Endothelial cell of umbilical vein (primary cell): ENCODE measurements around the gene EHBP1L1. TPM values are rescaled to one million over a fixed set of nuclear protein-coding genes. Genes with fewer than 3 reads are reported as not detected.

ENCODE experiments used
- BruUV-seq: library from RNA; stranded (reverse); fragments of 400-500 nt; replicated peaks from 2 replicates; lab custom pipeline; 2021; lab: Mats Ljungman, UMichigan
- CTCF ChIA-PET: fragments of 300-600, 350-600 bp; sonication (Branson Sonifier 250); formaldehyde crosslinking; loops from one replicate; lab custom pipeline; 2021; ENCODE audit warnings: antibody characterized with exemption, inconsistent platforms; lab: Charles Lee
- POLR2A ChIA-PET: fragments of 300-600, 350-600 bp; sonication (Branson Sonifier 250); formaldehyde crosslinking; loops from one replicate; lab custom pipeline; 2021; ENCODE audit warnings: antibody characterized with exemption, inconsistent platforms; lab: Charles Lee
- DNase-seq: peaks from one replicate; pipeline ENCODE4 v3.0.0-alpha.2; 2011; ENCODE audit warnings: low read depth, low spot score
- FAIRE-seq: peaks from 2 replicates; lab custom pipeline; 2011; peaks lifted over from hg19 to GRCh38; lab: Jason Lieb, UNC
- H2AFZ ChIP-seq: 2 replicates; pipeline ENCODE4 v1.6.0; 2012; ENCODE audit warnings: low read depth, low read length, control low read depth, inconsistent platforms
- H3K27ac ChIP-seq: 2 replicates; pipeline ENCODE4 v1.5.1; 2011; ENCODE audit warnings: low read depth, mild to moderate bottlenecking, control low read depth, low read length, moderate library complexity; ENCODE audit not compliant: insufficient read depth
- H3K27me3 ChIP-seq, 2 experiments: 2 replicates each; pipeline versions ENCODE4 v1.6.0 to v1.6.1; 2011; ENCODE audit warnings: low read length in 2 of 2, mixed read lengths in 1 of 2; ENCODE audit not compliant: control insufficient read depth in 2 of 2, insufficient read depth in 2 of 2
- H3K36me3 ChIP-seq, 2 experiments: 2 replicates in 1 of 2; 3 replicates in 1 of 2; pipeline ENCODE4 v1.5.1; 2011; ENCODE audit warnings: low read length in 2 of 2, mild to moderate bottlenecking in 1 of 2, moderate library complexity in 1 of 2; ENCODE audit not compliant: control insufficient read depth in 2 of 2, insufficient read depth in 2 of 2; ENCODE audit errors: extremely low read depth in 1 of 2
- H3K4me1 ChIP-seq: 3 replicates; pipeline ENCODE4 v1.5.1; 2011; ENCODE audit warnings: mild to moderate bottlenecking, low read length; ENCODE audit not compliant: control insufficient read depth, insufficient read depth; ENCODE audit errors: extremely low read depth
- H3K4me2 ChIP-seq: 2 replicates; pipeline ENCODE4 v1.6.1; 2011; ENCODE audit warnings: low read length, control low read depth, mixed read lengths; ENCODE audit not compliant: insufficient read depth
- H3K4me3 ChIP-seq, 3 experiments: fragments of 200-600 bp in 1 of 3; sonication (generic), shearing (Covaris generic) in 1 of 3; replicated peaks in 1 of 3; 2 replicates each; pipeline ENCODE4 v1.5.1; 2011 to 2016; ENCODE audit warnings: control low read depth in 3 of 3, low read length in 3 of 3, mild to moderate bottlenecking in 2 of 3, inconsistent platforms in 1 of 3, low read depth in 1 of 3, moderate library complexity in 1 of 3; ENCODE audit not compliant: insufficient read depth in 1 of 3
- H3K79me2 ChIP-seq: 2 replicates; pipeline ENCODE4 v1.6.0; 2012; ENCODE audit warnings: low read length, inconsistent platforms; ENCODE audit not compliant: control insufficient read depth, insufficient read depth
- H3K9ac ChIP-seq: replicated peaks from 2 replicates; pipeline ENCODE3; 2011; ENCODE audit warnings: low read length, control low read depth; ENCODE audit not compliant: insufficient read depth; ENCODE audit errors: extremely low read depth
- H3K9me1 ChIP-seq: replicated peaks from 3 replicates; pipeline ENCODE4 v1.6.0; 2011; ENCODE audit warnings: mild to moderate bottlenecking, low read length; ENCODE audit not compliant: control insufficient read depth, insufficient read depth; ENCODE audit errors: extremely low read depth
- H3K9me3 ChIP-seq: replicated peaks from 2 replicates; pipeline ENCODE4 v1.5.1; 2012; ENCODE audit warnings: low read length, inconsistent platforms; ENCODE audit not compliant: control insufficient read depth, insufficient read depth
- H4K20me1 ChIP-seq: replicated peaks from 2 replicates; pipeline ENCODE3; 2011; ENCODE audit warnings: mild to moderate bottlenecking, low read length; ENCODE audit not compliant: control insufficient read depth, insufficient read depth; ENCODE audit errors: extremely low read depth
- EZH2 ChIP-seq: IDR thresholded peaks from 2 replicates; pipeline ENCODE4 v1.6.1; 2012; ENCODE audit warnings: borderline replicate concordance, low read depth, mild to moderate bottlenecking, moderate library complexity, low read length, inconsistent platforms; ENCODE audit not compliant: severe bottlenecking
- POLR2AphosphoS5 ChIP-seq: IDR thresholded peaks from 2 replicates; pipeline ENCODE4 v1.6.1; 2012; ENCODE audit warnings: low read depth, mild to moderate bottlenecking, control low read depth, low read length, moderate library complexity; ENCODE audit not compliant: insufficient read depth
- dilution Hi-C: fragments of 300-500 bp; cut with MboI; formaldehyde crosslinking; loops from one replicate; pipeline ENCODE4 v1.15.0; 2019; ENCODE audit warnings: low sequenced_read_pairs; ENCODE audit not compliant: extremely low pct_ligation_motif_present
- intact Hi-C: fragments of 100-400 bp; cut with micrococcal nuclease; formaldehyde crosslinking; loops from one replicate; pipeline ENCODE4 v1.10.0; 2022
- polyA plus RNA-seq, 4 experiments: library from polyadenylated mRNA; depleted of rRNA in 3 of 4; stranded (reverse) in 3 of 4; unstranded in 1 of 4; fragments of >200 nt; gene quantifications; 2 replicates each; pipeline versions ENCODE4 v1.2.1 to v1.2.3, GENCODE V29; 2011 to 2012; ENCODE audit warnings: missing spikeins in 1 of 4
- total RNA-seq: library from RNA; stranded (reverse); gene quantifications from 2 replicates; pipeline ENCODE4 v1.2.3, GENCODE V29; 2021
- TF ChIP-seq, protein P1 (sequence below), 2 donors: IDR thresholded peaks; 1 replicate in 1 of 2; 2 replicates in 1 of 2; pipeline ENCODE4 v1.5.1; 2011; ENCODE audit warnings: low read length in 2 of 2, mild to moderate bottlenecking in 2 of 2, moderate library complexity in 2 of 2, control low read depth in 1 of 2, inconsistent platforms in 1 of 2, low read depth in 1 of 2; ENCODE audit not compliant: insufficient read depth in 1 of 2; ENCODE audit errors: extremely low read depth in 1 of 2

Gene EHBP1L1
- total and polyA plus RNA-seq, 2 donors (not counting 3 experiments of a cell fraction or from before 2014, with no cell fraction given), result 12.7 to 19.7 TPM

DNA sequence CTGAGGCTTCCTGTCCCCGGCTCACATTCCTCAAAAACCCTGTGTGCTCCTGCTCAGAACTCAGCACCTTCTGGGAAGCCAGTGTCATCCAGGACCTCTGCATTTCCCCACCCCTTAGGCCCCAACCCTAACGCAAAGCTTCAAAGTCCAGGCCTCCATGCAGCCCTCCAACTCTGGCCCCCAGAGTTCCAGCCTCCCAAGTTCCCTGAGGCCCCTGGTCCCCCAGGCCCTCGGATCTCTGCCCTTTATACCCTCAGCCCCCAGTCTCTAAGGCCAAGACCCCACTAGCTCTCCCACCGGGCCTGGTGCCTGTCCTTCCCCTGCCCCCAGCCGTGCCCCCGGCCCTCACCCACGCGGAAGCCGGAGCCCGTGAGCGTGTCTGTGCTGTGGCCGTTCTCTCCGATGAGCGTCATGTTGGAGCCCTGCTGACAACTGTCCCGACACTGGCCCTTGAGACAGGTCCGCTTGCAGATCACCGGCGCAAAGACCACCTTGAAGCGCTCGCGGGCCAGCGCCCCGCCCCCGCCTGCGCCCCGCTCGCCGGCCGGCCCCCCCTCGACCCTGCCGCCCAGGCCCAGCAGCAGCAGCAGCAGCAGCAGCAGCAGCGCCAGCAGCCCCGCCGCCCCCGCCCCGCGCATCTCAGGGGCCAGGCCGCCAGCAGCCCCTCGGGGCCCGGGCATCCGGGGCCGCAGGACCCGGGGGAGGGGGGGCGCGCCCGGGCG lies 18.4 kb upstream of the EHBP1L1 start:
- intact Hi-C loops (loop anchor here (1.0 kb wide), 1 partner anchor 17 kb away; no protein-coding TSS in a partner anchor), dilution Hi-C loops (no loop called here)
- DNase-seq (peak; percentile 23), FAIRE-seq (peak; percentile 24)
- Histone ChIP-seq H2AFZ (no peak overlapping the region), H3K4me2 (peak overlapping the region; percentile 68), H4K20me1 (no peaks in the 10 kb centered on the region), H3K9me1 (no peaks in the 10 kb centered on the region), H3K9me3 (no peaks in the 10 kb centered on the region), H3K79me2 (peaks cover 22% of the 10 kb centered on the region), H3K27me3 (no peaks in the 10 kb centered on the region), H3K27ac (peak overlapping the region; percentile 18), H3K4me3 (peak overlapping the region; percentile 25 to 52 (median 48)), H3K4me1 (peaks cover 60% of the 10 kb centered on the region), H3K36me3 (peaks cover 0 to 6% of the 10 kb centered on the region in 2 experiments), H3K9ac (peak overlapping the region; percentile 49)
- POLR2A ChIA-PET, result interaction anchor here (1.1 kb wide), 1 partner anchor 17 kb away, joined by 3 read pairs; no protein-coding TSS in a partner anchor
- CTCF ChIA-PET, result interaction anchor here (1.1 to 3.2 kb wide), 7 partner anchors 8 to 37 kb away, joined by 3 to 21 read pairs (median 5); partner anchors contain the start of genes FAM89B and ZNRD2
- no TSS peak for BruUV-seq
- no peak for TF ChIP-seq EZH2
- TF ChIP-seq, protein P1, sequence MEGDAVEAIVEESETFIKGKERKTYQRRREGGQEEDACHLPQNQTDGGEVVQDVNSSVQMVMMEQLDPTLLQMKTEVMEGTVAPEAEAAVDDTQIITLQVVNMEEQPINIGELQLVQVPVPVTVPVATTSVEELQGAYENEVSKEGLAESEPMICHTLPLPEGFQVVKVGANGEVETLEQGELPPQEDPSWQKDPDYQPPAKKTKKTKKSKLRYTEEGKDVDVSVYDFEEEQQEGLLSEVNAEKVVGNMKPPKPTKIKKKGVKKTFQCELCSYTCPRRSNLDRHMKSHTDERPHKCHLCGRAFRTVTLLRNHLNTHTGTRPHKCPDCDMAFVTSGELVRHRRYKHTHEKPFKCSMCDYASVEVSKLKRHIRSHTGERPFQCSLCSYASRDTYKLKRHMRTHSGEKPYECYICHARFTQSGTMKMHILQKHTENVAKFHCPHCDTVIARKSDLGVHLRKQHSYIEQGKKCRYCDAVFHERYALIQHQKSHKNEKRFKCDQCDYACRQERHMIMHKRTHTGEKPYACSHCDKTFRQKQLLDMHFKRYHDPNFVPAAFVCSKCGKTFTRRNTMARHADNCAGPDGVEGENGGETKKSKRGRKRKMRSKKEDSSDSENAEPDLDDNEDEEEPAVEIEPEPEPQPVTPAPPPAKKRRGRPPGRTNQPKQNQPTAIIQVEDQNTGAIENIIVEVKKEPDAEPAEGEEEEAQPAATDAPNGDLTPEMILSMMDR (IDR thresholded peaks at IDR 0.05; ENCODE audit: extremely low read depth in 1 of 2, insufficient read depth in 1 of 2, low read depth in 1 of 2, low read length in 2 of 2), result no peak
- TF ChIP-seq POLR2AphosphoS5, result no peak
